Superior temporal gyrus (tissue), 1 donor: ENCODE results near the gene AQP12B.

Source experiments
- DNase-seq: peaks from one replicate; pipeline ENCODE4 v3.0.0-alpha.2; 2016; ENCODE audit errors: extremely low spot score

The AQP12B gene

DNA sequence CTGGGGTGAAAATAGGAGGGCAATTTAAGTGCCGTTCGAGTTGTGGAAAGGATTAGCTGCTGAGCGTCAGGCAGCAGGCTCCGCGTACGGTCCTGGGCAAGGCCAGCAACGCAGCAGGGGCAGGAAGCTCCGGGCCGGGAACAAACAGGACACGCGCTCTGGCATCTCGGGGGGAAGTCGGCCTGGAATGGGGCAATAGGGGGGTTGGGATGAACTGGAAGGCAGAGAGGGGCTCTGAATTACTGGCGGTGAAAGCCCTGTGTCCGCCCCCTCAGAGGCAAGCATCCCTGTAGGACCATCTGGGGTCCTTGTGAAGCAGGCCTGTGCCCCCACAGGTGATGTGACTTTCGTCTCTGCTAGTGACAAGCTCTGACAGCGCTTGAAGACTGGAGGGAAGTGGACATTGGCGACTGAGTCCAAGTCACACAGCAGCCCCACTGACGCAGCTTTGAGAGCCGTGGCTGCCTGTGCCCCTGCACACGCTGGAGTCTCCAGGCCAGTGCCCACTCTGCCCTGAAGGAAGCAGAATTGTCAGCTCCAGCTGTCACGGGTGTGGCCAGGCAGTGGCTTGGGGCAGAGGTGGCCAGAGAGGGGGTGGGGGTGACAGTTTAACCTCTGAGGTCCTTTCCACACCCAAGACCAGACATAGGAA is 35.1 kb downstream of the AQP12B start:
- DNase-seq = no peak

DNA sequence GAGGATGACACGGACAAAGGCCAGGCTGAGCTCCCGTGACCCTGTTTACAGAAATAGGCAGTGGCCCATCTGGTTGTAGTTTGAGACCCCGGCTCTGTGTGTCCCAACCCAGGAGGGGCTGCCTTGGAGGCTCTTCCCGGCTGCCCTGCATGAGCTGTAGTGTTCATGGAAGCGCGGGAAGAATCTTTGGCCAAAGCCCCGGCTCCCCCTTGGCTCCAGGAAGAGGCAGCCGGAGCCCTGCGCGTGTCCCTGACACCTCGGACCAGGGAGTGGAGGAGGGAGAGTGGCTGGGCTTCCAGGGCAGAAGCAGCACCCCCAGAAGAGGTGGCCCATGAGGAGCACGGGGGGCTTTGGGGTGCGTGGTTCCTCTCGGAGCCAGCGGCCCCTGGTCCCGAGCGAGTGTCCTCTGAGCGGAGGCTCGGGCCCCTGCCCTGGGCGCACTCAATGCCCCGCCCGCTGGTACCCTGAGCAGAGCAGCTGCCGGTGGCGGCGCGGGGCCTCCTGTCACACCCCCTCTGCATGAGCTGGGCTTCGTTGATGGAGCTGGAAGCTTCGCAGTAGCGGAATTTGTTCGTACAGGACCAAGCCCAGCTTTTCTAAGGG is 35.7 kb downstream of the AQP12B start:
- no peak for DNase-seq

DNA sequence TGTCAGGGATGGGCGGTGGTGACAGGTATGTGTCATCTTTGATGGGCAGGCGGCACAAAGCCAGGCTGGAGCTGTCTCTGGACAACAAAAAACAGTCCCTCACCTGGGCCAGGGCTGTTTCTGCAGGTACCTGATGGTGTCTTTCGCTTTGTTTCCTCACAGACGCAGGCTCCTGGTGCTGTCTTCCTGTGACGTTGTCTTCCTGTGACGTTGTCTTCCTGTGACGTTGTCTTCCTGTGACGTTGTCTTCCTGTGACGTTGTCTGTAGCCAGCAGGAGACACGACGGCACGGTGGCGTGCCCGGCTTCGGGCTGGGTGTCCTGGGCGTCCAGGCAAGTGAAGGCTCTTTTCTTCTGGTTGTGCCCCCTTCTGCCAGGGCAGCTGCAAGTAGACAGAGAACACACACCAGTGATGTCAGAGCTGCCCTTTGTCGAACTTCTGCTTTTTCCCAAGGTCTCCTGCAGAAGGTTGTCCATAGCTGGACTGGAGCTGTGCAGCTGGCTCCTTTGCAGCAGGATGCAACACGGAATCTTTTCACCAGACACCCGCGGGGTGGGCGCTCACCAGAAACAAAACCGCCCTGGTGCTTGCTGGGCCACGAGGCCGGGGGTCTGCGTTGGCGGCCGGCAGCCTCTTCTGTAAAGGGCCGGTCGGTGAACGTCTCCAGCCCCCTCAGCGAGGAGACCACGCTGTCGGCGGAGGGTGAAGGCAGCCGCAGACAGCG is 36.3 kb downstream of the AQP12B start:
- DNase-seq = no peak

GRCh38 chr2:240645801-240646175 is 36.9 kb downstream of the AQP12B start:
- DNase-seq = no peak

DNA sequence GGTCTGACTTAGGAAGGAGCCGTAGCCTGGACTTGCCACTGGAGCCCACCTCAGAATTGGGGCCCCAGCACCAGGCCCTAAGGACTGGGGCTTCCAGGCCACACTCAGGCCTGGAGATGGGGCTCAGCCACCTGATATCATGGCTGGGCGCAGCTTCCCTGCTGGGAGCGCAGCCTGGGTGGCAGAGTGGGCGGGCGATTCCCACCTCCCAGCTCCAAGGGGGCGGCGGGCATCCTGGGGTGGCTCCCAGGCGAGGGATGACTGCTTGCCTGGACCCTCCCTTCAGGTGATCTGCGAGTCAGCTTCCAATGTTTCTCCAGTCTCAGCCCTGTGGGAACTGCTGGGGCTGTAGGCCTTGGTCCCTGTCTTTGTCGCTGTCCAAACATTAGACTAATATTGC is 37.3 kb downstream of the AQP12B start:
- no peak for DNase-seq

- DNase-seq = no peak
Measured at GRCh38 chr2:240644859-240645301, 37.8 kb downstream of the AQP12B start.

- DNase-seq = no peak
Measured at GRCh38 chr2:240644171-240644651, 38.5 kb downstream of the AQP12B start.

DNA sequence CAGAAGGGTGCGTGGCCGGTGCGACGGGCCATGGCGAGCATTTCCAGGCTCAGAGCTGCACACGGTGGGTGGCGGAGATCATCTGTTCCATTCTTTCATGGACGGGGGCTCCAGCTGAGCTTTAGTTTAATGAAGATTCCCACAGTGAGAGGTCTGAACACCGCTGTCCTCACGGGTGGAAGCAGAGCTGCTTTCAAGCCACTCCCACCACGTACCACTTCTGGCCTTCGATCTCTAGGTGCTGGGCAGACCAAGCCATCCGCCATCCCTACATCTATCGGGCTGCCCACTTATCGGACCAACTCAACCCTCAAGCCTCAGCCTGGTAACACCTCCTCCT is 38.9 kb downstream of the AQP12B start:
- no peak for DNase-seq

DNA sequence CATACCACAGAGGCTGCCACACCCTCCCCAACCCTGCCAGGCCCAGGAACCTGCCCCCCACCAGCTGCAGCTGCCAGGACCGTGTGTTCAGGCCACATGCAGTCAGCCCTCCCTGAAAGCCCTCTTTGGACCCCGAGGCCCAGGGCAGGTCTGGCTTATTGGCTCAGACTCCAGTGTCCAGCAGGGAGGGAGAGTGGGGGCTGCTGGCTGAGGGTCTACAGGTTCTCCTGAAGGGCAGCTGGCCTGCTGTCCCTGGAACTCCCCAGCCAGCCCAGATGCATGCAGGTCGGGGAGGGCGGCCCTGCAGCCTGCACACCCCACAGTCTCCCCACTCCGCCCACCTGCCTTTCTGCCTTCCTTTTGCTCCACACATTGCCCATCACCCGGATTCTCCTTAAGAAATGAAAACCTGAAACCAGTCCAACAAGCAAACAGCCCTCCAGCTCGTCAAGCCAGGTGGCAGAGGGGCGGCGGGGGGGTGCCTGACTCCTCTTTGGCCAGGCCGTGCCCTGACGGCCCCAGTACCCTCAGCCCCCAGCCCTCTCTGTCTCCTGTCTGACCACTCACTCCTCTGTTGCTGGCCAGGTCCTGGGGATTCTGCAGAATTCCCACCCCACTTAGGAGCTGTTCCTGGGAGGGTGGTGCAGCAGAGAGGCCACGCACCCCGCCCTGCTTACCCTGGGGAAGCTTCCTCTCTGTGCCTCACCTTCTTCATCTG is 39.4 kb downstream of the AQP12B start:
- no peak for DNase-seq

DNA sequence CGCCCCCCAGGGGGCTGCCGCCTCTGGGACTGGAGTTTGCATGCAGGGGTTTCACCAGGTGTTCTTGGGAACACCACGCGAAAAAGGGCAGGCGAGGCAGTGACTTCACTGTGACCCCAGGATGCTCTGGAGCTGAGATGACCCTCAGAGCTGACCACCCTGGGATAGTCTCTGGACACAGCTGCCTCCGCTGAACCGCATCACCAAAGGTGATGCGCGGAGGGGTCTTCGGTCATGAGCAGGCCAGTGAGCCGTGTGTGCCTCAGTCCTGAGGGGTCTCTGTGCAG is 39.9 kb downstream of the AQP12B start:
- no peak for DNase-seq

DNA sequence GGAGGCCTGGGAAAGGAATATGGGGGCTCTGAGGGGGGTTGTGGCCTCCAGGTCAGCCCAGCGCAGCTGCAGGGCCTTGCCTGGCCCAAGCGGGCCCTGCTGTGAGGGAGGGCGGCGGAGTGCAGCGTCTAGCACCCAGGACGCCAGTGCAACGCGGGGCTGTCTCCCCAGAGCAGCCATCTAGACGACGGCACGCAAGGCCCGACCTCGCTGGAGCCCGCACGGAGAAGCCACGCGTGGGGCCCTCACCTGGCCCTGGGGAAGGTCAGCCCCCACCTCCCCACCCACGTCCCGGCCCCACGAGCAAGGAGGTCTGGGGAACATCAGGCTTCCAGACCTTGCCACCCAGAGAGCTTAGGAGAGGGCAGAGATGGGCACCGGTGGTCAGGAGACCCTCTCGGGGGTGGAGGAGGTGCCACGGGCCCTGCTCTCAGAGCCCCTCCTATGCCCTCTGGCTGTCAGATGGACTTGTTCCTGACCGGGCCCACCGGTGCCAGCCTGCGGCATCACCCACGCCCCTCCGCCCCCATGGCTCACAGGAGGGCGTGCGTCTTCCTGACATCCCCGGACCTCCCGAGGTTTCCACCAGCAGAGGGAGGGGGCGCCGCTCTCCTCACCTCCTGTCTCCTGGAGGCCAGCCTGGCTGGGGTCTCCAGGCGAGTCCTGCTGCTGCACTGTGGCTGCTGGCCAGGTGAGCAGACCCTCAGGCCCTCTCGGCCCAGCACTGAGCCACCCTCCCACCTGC is 40.5 kb downstream of the AQP12B start:
- no peak for DNase-seq

DNA sequence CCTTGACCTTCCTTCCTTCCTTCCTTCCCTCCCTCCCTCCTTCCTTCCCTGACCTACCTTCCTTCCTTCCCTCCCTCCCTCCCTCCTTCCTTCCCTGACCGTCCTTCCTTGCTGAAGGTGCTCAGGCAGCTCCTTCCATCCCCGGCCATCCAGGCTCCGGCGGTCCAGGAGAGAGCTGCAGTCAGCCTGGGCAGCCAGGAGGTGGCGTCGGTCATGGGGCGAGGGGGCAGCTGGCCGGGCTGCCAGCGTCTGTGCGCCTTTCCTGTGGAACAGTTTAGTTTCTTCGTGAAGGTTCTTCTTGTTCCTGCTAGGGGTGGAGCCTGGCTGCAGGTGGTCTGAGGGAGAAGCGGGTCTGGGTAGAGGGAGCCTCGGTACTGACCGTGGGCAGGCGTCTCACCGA is 41.7 kb downstream of the AQP12B start:
- no peak for DNase-seq

DNA sequence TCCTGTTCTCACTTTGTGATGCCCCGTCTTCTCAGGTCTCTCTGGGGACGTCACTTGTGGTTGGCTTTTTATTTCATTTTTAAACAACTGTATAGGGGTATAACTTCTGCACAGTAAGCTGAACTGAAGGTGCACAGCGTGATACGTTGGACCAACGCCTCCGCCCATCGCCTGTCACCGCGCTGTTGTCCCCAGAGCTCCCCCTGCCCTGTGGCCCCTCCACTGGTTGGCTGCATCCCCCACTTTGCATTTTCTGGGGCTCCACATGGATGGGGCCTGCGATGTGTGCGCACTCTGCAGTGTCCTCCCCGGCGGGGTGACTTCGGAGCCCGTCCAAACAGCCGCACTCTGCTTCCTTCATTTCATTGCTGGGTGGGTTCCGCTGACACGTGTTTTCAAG is 43.1 kb downstream of the AQP12B start:
- no peak for DNase-seq

- no peak for DNase-seq
Measured at GRCh38 chr2:240638512-240639160, 44.0 kb downstream of the AQP12B start.

GRCh38 chr2:240637901-240638345 is 44.8 kb downstream of the AQP12B start:
- no peak for DNase-seq

DNA sequence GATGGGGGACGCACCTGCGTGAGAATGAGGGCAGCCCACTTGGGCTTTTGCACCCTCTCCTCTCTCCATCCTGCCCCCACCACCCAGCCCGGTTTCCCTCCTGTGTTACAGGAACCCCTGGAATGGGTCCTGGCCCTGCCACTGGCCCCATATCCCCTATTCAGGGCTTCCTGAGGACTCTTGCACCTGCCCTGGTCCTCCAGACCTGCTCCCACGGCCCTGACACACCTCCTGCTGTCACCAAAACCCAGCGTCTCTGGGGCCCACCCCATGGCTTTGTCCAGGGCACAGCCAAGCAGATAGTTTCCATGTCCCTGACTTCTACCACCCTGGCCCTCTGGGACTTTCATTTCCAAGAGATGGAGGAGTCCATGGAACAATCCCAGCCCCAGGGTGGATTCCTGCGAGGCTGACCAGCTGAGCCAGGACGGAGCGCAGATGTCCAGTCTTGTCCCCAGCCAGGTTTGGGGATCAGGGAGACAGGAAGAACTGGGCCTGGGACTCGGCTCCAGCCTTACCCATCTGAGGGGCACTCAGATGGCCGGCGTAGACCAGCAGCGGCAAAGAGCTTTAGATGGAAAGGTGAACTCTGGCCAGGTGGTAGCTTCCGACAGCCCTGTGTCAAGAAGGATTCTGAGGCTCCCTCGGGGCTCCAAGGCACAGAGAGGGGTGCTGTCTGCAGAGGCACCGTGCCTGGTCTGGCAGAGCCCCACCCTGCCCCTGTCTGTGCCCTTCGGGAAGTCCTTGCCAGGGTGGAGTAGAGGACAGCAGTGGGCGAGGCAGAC is 45.4 kb downstream of the AQP12B start:
- no peak for DNase-seq

DNA sequence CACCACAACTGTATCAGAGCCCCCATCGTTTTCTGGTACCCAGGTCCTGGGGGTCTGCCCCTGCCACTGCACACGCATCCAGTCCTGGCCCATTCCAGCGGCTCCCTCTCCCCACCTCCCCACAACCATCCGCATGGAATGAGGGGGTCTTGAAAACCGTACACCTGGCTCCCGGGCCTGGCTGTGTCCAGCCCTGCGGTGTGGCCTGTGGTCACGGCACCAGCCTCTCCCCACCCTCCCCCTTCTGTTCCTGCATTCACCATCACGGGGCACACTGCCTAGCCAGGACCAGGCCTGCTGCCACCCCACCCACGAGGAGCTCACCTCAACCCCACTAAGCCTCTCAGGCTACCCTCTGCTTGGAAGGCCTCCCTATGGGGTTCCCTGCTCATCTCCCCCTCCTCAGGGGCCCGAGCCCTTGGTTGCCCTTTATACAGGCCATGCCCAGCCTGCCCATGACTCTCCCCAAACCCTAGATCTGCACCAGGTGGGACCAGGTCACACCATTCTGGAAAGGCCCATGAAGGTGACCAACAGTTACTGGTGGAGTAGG is 46.0 kb downstream of the AQP12B start:
- no peak for DNase-seq

GRCh38 chr2:240635998-240636547 is 46.6 kb downstream of the AQP12B start:
- DNase-seq = no peak

DNA sequence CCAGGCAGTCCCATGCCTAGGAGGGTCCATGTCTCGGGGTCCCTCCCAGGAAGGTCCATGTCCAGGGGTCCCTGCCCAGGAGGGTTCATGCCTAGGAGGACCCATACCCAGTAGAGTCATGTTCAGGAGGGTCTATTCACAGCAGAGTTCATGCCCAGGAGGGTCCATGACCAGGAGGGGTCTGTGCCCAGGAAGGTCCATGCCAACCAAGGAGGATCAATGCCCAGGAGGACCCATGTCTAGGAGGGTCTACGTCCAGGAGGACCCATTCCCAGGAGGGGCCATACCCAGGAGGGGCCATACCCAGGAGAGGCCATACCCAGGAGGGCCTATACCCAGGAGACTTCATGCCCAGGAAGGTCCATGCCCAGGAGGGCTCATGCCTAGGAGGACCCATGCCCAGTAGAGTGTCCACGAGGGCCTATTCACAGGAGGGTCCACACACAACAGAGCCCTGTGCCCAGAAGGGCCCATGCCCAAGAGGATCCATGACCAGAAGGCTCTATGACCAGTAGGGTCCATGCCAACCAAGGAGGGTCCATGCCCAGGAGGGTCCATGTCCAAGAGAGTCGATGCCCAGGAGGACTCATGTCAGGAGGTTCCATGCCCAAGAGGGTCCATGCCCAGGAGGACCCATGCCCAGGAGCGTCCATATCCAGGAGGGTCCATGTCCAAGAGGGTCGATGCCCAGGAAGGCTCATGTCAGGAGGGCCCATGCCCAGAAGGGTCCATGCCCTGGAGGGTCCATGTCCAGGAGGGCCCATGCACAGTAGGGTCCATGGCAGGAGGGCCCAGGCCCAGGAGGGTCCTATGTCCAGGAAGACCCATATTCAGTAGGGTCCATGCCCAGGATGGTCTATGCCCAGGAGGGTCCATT is 47.3 kb downstream of the AQP12B start:
- no peak for DNase-seq
